ENCODE measurements around the gene VWC2L. TPM values are rescaled to one million over a fixed set of nuclear protein-coding genes. Genes with fewer than 3 reads are reported as not detected.

Gene VWC2L
- total RNA-seq, 1 experiment from 2014 or later = not detected

DNA sequence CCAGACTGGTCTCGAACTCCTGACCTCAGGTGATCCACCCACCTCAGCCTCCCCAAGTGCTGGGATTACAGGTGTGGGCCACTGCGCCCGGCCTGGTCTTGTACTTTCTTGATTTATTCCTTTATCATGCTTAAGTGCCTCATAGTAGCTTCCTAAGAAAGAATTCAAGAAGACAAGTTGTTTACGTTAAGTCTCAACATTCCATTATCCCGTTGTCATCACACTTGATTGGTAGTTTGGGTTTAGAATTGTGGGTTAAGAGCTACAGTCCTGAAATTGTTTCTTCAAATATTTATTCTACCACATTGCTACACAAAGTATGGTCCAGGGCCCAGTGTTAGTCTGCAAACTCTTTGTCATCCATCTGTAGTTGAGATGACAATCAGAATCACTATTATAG is 194.0 kb downstream of the VWC2L start:
- ChIA-PET POLR2A (ENCODE audit: low non-redundant PET) (no interaction called here), CTCF (no interaction called here)
- no peak overlapping the region for H3K4me3 ChIP-seq (ENCODE audit: low read depth, low read length, poor library complexity, severe bottlenecking)
- DNase-seq (ENCODE audit: low spot score) = no peak
- no peaks in the 10 kb centered on the region for H3K4me1 ChIP-seq (ENCODE audit: insufficient read depth, low read length, poor library complexity, severe bottlenecking)
- H3K9me3 ChIP-seq (ENCODE audit: low read depth, low read length, poor library complexity, severe bottlenecking) = no peaks in the 10 kb centered on the region
- no peaks in the 10 kb centered on the region for H3K36me3 ChIP-seq (ENCODE audit: insufficient read depth, low read length, poor library complexity, severe bottlenecking)
- no peak overlapping the region for H3K27ac ChIP-seq (ENCODE audit: low read depth, low read length, poor library complexity, severe bottlenecking)
- H3K27me3 ChIP-seq (replicated peaks; ENCODE audit: insufficient read depth, low read depth, low read length, poor library complexity) = no peaks in the 10 kb centered on the region
- BruUV-seq (replicated peaks) = no TSS peak
- intact Hi-C loops (cut with micrococcal nuclease; ENCODE audit: unreplicated experiment) = no loop called here
- TF ChIP-seq, protein P1, sequence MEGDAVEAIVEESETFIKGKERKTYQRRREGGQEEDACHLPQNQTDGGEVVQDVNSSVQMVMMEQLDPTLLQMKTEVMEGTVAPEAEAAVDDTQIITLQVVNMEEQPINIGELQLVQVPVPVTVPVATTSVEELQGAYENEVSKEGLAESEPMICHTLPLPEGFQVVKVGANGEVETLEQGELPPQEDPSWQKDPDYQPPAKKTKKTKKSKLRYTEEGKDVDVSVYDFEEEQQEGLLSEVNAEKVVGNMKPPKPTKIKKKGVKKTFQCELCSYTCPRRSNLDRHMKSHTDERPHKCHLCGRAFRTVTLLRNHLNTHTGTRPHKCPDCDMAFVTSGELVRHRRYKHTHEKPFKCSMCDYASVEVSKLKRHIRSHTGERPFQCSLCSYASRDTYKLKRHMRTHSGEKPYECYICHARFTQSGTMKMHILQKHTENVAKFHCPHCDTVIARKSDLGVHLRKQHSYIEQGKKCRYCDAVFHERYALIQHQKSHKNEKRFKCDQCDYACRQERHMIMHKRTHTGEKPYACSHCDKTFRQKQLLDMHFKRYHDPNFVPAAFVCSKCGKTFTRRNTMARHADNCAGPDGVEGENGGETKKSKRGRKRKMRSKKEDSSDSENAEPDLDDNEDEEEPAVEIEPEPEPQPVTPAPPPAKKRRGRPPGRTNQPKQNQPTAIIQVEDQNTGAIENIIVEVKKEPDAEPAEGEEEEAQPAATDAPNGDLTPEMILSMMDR (conservative IDR thresholded peaks at IDR 0.05; ENCODE audit: low read depth, low read length) = no peak
- TF ChIP-seq EZH2 (IDR thresholded peaks at IDR 0.05; ENCODE audit: borderline replicate concordance, low read depth, low read length, poor library complexity, severe bottlenecking) = no peak

DNA sequence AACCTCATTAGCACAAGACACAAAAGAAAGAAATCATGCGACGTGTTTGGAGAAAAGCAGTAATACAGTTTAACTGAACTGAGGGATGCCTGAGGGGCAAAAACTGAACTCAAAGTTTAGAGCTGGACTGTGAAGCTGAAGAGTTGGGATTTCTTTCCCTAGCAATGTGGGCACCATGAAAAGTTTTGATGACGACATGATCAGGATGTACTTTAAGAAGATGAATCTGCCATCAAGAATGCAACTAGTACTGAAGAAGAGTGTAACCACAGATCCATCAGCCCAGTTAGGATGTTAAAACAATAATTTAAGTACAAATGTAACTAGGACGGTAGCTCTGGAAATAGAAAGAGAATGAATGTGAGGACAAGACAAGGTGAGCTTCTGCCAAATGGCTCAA is 196.2 kb downstream of the VWC2L start:
- TF ChIP-seq, protein P1 (conservative IDR thresholded peaks at IDR 0.05; ENCODE audit: low read depth, low read length) = no peak
- no peak for TF ChIP-seq EZH2 (IDR thresholded peaks at IDR 0.05; ENCODE audit: borderline replicate concordance, low read depth, low read length, poor library complexity, severe bottlenecking)
- ChIA-PET CTCF (no interaction called here), POLR2A (ENCODE audit: low non-redundant PET) (no interaction called here)
- Histone ChIP-seq H3K9me3 (ENCODE audit: low read depth, low read length, poor library complexity, severe bottlenecking) (no peaks in the 10 kb centered on the region), H3K27me3 (replicated peaks; ENCODE audit: insufficient read depth, low read depth, low read length, poor library complexity) (no peaks in the 10 kb centered on the region), H3K36me3 (ENCODE audit: insufficient read depth, low read length, poor library complexity, severe bottlenecking) (no peaks in the 10 kb centered on the region), H3K4me3 (ENCODE audit: low read depth, low read length, poor library complexity, severe bottlenecking) (no peak overlapping the region), H3K27ac (ENCODE audit: low read depth, low read length, poor library complexity, severe bottlenecking) (no peak overlapping the region), H3K4me1 (ENCODE audit: insufficient read depth, low read length, poor library complexity, severe bottlenecking) (no peaks in the 10 kb centered on the region)
- intact Hi-C loops (cut with micrococcal nuclease; ENCODE audit: unreplicated experiment) = no loop called here
- BruUV-seq (replicated peaks) = no TSS peak
- no peak for DNase-seq (ENCODE audit: low spot score)

DNA sequence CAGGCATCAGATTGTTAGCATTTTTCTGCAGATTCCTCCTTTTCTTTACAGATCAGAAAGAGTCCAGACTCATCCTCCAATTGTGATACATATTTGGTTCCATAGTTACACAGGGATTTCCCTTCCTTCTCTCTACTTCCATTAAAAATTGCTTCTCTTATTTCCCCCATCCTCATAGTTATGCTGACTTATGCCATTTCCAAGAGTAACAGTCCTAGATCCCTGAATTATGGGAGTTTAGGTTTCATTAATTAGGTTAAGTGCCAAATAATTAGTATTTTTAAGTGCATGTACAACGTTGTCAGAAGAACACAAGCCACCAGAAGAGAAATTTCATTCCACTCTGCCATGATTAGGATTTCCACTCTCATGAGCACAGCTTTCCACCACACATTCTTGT is 200.2 kb downstream of the VWC2L start:
- CTCF ChIA-PET = no interaction called here
- Histone ChIP-seq H3K36me3 (ENCODE audit: insufficient read depth, low read length, poor library complexity, severe bottlenecking) (no peaks in the 10 kb centered on the region), H3K27ac (ENCODE audit: low read depth, low read length, poor library complexity, severe bottlenecking) (no peak overlapping the region), H3K27me3 (replicated peaks; ENCODE audit: insufficient read depth, low read depth, low read length, poor library complexity) (no peaks in the 10 kb centered on the region), H3K4me1 (ENCODE audit: insufficient read depth, low read length, poor library complexity, severe bottlenecking) (no peaks in the 10 kb centered on the region), H3K9me3 (ENCODE audit: low read depth, low read length, poor library complexity, severe bottlenecking) (no peaks in the 10 kb centered on the region), H3K4me3 (ENCODE audit: low read depth, low read length, poor library complexity, severe bottlenecking) (no peak overlapping the region)
- TF ChIP-seq, protein P1 (conservative IDR thresholded peaks at IDR 0.05; ENCODE audit: low read depth, low read length) = no peak
- TF ChIP-seq EZH2 (IDR thresholded peaks at IDR 0.05; ENCODE audit: borderline replicate concordance, low read depth, low read length, poor library complexity, severe bottlenecking) = no peak
- POLR2A ChIA-PET (ENCODE audit: low non-redundant PET) = no interaction called here
- intact Hi-C loops (cut with micrococcal nuclease; ENCODE audit: unreplicated experiment) = no loop called here
- BruUV-seq (replicated peaks) = no TSS peak
- no peak for DNase-seq (ENCODE audit: low spot score)
